ENCODE measurements around the gene PCBP3.
"Not testable (repeated sequence)": the region's sequence is repeated elsewhere in the genome, so short reads cannot be mapped to it uniquely, and the experiment has no call there.

Gene PCBP3

DNA sequence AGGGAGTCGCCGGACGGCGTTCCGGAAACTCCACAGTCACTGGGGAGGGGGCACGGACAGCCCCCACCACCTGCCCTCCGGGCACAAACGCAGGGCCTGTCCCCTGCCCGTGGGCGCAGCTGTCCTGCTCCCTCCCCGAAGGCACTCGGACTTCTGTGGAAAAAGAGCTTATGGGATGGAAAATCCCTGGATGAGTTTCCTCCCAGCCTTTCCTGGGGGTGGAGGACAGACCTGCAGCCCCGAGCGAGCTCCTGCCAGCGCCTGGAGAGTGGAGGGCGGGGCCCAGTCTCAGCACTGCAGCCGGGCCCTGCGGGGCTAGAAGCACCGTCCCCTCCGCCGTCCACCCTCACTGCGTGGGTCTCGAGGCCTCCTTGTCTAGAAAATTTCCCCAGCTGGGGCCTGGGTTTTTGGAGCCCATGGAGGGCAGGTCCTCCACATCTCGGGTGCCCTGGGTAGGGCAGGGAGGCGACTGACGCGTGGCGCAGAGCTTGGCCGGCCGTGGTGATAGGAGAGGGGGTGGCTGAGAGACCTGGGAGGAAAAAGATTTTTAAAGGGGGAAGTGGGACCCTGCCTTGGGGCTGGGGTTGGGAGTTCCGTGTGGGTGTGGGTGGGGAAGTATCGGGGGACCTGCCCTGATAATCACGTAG is 331.6 kb downstream of the PCBP3 start:
- ATAC-seq (ENCODE audit: insufficient read depth, low read depth) = no peak
- Histone ChIP-seq H3K4me1 (ENCODE audit: insufficient read depth, low read length) (peaks cover 22% of the 10 kb centered on the region), H3K79me2 (ENCODE audit: insufficient read depth, low read length) (no peaks in the 10 kb centered on the region), H3K4me2 (ENCODE audit: insufficient read depth, low read length) (peak overlapping the region; percentile 92; the same call in 1 of the 2 replicates), H4K20me1 (ENCODE audit: insufficient read depth, low read length) (no peaks in the 10 kb centered on the region), H2AFZ (ENCODE audit: low read depth, low read length) (no peak overlapping the region), H3K9me3 (ENCODE audit: insufficient read depth, low read length, severe bottlenecking) (no peaks in the 10 kb centered on the region), H3K27ac (ENCODE audit: low read length) (no peak overlapping the region), H3K9ac (ENCODE audit: low read depth, low read length) (no peak overlapping the region; the same call in 1 of the 2 replicates), H3K36me3 (ENCODE audit: insufficient read depth, low read length) (no peaks in the 10 kb centered on the region), H3K27me3 (ENCODE audit: insufficient read depth, low read length, poor library complexity) (no peaks in the 10 kb centered on the region), H3K4me3 (ENCODE audit: low read depth in 1 of 2, low read length in 2 of 2) (no peak overlapping the region)
- TF ChIP-seq, protein P1, sequence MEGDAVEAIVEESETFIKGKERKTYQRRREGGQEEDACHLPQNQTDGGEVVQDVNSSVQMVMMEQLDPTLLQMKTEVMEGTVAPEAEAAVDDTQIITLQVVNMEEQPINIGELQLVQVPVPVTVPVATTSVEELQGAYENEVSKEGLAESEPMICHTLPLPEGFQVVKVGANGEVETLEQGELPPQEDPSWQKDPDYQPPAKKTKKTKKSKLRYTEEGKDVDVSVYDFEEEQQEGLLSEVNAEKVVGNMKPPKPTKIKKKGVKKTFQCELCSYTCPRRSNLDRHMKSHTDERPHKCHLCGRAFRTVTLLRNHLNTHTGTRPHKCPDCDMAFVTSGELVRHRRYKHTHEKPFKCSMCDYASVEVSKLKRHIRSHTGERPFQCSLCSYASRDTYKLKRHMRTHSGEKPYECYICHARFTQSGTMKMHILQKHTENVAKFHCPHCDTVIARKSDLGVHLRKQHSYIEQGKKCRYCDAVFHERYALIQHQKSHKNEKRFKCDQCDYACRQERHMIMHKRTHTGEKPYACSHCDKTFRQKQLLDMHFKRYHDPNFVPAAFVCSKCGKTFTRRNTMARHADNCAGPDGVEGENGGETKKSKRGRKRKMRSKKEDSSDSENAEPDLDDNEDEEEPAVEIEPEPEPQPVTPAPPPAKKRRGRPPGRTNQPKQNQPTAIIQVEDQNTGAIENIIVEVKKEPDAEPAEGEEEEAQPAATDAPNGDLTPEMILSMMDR (IDR thresholded peaks at IDR 0.05; ENCODE audit: borderline replicate concordance, extremely low read depth, low read length, poor library complexity, severe bottlenecking) = no peak
- TF ChIP-seq EZH2 (IDR thresholded peaks at IDR 0.05; ENCODE audit: borderline replicate concordance, low read depth, low read length, severe bottlenecking) = no peak
- no peak for DNase-seq

DNA sequence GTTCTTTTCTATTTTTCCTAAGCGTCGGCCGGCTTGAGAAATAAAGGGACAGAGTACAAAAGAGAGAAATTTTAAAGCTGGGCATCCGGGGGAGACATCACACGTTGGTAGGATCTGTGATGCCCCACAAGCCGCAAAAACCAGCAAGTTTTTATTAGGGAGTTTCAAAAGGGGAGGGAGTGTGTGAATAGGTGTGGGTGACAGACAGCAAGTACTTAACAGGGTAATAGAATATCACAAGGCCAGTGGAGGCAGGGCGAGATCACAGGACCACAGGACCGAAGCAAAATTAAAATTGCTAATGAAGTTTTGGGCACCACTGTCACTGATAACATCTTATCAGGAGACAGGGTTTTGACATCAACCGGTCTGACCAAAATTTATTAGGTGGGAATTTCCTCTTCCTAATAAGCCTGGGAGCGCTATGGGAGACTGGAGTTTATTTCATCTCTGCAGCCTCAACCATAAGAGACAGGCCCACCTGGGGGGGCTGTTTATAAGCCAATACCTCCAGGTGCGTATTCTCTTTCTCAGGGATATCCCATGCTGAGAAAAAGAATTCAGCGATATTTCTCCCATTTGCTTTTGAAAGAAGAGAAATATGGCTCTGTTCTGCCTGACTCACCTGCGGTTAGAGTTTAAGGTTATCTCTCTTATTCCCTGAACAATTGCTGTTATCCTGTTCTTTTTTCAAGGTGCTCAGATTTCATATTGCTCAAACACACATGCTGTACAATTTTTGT is 332.3 kb downstream of the PCBP3 start:
- not testable (repeated sequence) for H3K79me2 ChIP-seq (ENCODE audit: insufficient read depth, low read length); H3K4me2 ChIP-seq (ENCODE audit: insufficient read depth, low read length); H4K20me1 ChIP-seq (ENCODE audit: insufficient read depth, low read length); H2AFZ ChIP-seq (ENCODE audit: low read depth, low read length); H3K27ac ChIP-seq (ENCODE audit: low read length); H3K36me3 ChIP-seq (ENCODE audit: insufficient read depth, low read length); H3K9me3 ChIP-seq (ENCODE audit: insufficient read depth, low read length, severe bottlenecking); ATAC-seq (ENCODE audit: insufficient read depth, low read depth); DNase-seq; H3K4me3 ChIP-seq (ENCODE audit: low read depth in 1 of 2, low read length in 2 of 2); H3K9ac ChIP-seq (ENCODE audit: low read depth, low read length); H3K27me3 ChIP-seq (ENCODE audit: insufficient read depth, low read length, poor library complexity)
- H3K4me1 ChIP-seq (ENCODE audit: insufficient read depth, low read length) = peaks cover 27% of the 10 kb centered on the region

DNA sequence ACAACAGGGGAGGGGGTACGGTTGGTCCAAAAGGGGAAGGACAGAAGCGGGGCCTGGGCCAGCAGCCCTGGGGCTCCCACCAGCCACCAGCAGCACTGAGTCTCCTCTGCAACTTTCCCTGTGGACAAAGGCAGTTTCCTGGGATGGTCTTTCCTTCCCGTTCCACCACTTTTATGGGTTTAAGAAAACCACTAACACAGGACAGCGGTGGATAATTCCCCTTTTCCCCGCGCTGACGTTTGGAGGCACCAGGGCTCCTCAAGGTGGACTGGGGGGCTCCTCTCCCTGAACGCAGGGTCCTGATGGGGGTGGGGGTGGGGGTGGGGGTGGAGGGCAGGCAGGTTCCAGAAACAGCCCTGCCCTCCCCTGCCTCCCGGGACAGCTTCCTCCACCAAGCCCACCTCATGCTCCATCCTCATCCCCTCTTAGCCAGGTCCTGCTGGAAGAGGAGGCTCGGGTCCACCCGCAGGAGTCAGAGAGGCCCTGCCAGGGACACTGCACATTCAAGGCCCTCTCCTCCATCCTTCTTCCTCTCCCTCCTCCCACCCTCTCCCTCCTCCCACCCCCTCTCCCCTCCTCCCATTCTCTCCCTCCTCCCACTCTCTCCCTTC is 333.3 kb downstream of the PCBP3 start:
- H3K4me3 ChIP-seq (ENCODE audit: low read depth in 1 of 2, low read length in 2 of 2) = no peak overlapping the region
- no peaks in the 10 kb centered on the region for H3K9me3 ChIP-seq (ENCODE audit: insufficient read depth, low read length, severe bottlenecking)
- no peak for DNase-seq
- no peak for TF ChIP-seq EZH2 (IDR thresholded peaks at IDR 0.05; ENCODE audit: borderline replicate concordance, low read depth, low read length, severe bottlenecking)
- TF ChIP-seq, protein P1 (IDR thresholded peaks at IDR 0.05; ENCODE audit: borderline replicate concordance, extremely low read depth, low read length, poor library complexity, severe bottlenecking) = no peak
- no peaks in the 10 kb centered on the region for H3K27me3 ChIP-seq (ENCODE audit: insufficient read depth, low read length, poor library complexity)
- H2AFZ ChIP-seq (ENCODE audit: low read depth, low read length) = no peak overlapping the region
- H3K9ac ChIP-seq (ENCODE audit: low read depth, low read length) = no peak overlapping the region
- peaks cover 35% of the 10 kb centered on the region for H3K4me1 ChIP-seq (ENCODE audit: insufficient read depth, low read length)
- H3K36me3 ChIP-seq (ENCODE audit: insufficient read depth, low read length) = no peaks in the 10 kb centered on the region
- no peak overlapping the region for H3K4me2 ChIP-seq (ENCODE audit: insufficient read depth, low read length)
- H4K20me1 ChIP-seq (ENCODE audit: insufficient read depth, low read length) = no peaks in the 10 kb centered on the region
- H3K27ac ChIP-seq (ENCODE audit: low read length) = no peak overlapping the region
- no peak for ATAC-seq (ENCODE audit: insufficient read depth, low read depth)
- H3K79me2 ChIP-seq (ENCODE audit: insufficient read depth, low read length) = no peaks in the 10 kb centered on the region

DNA sequence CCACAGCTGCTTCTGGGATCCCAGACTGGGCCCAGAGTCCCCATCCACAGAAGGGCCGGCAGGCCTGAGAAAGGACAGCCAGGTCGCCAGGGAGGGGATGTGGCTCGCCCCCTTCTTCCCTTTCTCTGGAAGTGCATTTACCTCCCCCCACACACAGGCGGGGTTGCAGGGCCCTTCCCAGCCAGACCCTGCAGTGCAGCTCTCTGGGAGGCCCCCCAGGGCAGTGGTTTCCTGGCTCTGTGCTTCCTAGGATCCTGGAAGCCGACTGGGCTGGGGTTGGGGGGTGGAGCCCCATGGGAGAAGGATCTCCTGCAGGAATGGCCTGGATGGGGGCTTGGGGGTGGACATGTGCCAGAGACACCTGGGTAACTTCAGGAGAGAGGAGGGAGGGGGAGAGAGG is 333.9 kb downstream of the PCBP3 start:
- no peak overlapping the region for H3K4me3 ChIP-seq (ENCODE audit: low read depth in 1 of 2, low read length in 2 of 2)
- no peaks in the 10 kb centered on the region for H4K20me1 ChIP-seq (ENCODE audit: insufficient read depth, low read length)
- no peak overlapping the region for H2AFZ ChIP-seq (ENCODE audit: low read depth, low read length)
- DNase-seq = no peak
- H3K27me3 ChIP-seq (ENCODE audit: insufficient read depth, low read length, poor library complexity) = no peaks in the 10 kb centered on the region
- H3K9me3 ChIP-seq (ENCODE audit: insufficient read depth, low read length, severe bottlenecking) = no peaks in the 10 kb centered on the region
- H3K79me2 ChIP-seq (ENCODE audit: insufficient read depth, low read length) = no peaks in the 10 kb centered on the region
- no peaks in the 10 kb centered on the region for H3K36me3 ChIP-seq (ENCODE audit: insufficient read depth, low read length)
- no peak overlapping the region for H3K27ac ChIP-seq (ENCODE audit: low read length)
- H3K4me1 ChIP-seq (ENCODE audit: insufficient read depth, low read length) = peaks cover 37% of the 10 kb centered on the region
- H3K9ac ChIP-seq (ENCODE audit: low read depth, low read length) = no peak overlapping the region
- TF ChIP-seq EZH2 (IDR thresholded peaks at IDR 0.05; ENCODE audit: borderline replicate concordance, low read depth, low read length, severe bottlenecking) = no peak
- TF ChIP-seq, protein P1 (IDR thresholded peaks at IDR 0.05; ENCODE audit: borderline replicate concordance, extremely low read depth, low read length, poor library complexity, severe bottlenecking) = no peak
- no peak overlapping the region for H3K4me2 ChIP-seq (ENCODE audit: insufficient read depth, low read length)
- no peak for ATAC-seq (ENCODE audit: insufficient read depth, low read depth)
